Stimulated activated CD4-positive, alpha-beta T cell treated with anti-CD3 and anti-CD28 coated beads, Interleukin-15, amount 100 ng/mL, for 24 hours (primary cell): ENCODE measurements around the gene LASP1.

Source experiments
- DNase-seq: peaks from one replicate; pipeline ENCODE4 v3.0.0-alpha.2; 2020

Gene LASP1

GRCh38 chr17:38889745-38890409 lies 20.0 kb downstream of the LASP1 start:
- DNase-seq = no peak

- DNase-seq = no peak
Observed at GRCh38 chr17:38890410-38890746, 20.5 kb downstream of the LASP1 start.

DNA sequence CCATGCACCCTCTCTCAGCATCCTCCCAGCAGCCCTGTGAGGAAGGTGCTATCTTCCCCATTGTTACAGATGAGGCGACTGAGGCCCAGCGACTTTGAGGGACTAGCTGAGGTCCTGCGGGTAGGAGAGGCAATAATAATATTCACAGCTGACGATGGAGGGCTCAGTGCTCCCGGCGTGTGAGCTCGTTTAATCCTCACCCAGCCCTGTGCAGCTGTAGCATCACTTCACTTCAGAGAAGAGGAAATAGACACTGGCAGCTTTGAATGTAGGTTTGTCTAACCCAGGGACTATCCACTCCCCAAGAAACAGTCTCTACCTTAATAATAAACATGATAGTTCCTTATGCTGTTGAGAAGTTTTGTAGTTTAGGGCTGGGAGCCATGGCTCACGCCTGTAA lies 21.6 kb downstream of the LASP1 start:
- DNase-seq = no peak

DNA sequence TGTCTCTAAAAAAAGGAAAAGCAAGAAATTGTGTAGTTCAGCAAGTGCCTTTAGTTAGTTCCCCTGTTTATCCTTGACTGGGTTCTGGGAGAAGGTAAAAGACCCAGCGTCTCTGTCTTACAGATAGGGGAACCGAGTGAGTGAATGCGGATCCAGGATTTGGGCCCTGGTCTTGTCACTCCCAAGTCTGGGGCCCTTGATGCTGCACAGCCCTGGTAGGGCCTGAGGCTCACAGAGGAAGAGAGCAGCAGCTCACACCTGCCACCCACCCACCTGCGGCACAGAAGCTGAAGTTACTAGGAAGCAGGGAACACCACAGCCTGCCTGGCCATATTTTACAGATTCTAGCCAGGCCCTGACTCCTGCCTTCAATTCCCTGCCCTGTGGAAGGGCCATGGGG lies 22.2 kb downstream of the LASP1 start:
- DNase-seq = no peak

DNA sequence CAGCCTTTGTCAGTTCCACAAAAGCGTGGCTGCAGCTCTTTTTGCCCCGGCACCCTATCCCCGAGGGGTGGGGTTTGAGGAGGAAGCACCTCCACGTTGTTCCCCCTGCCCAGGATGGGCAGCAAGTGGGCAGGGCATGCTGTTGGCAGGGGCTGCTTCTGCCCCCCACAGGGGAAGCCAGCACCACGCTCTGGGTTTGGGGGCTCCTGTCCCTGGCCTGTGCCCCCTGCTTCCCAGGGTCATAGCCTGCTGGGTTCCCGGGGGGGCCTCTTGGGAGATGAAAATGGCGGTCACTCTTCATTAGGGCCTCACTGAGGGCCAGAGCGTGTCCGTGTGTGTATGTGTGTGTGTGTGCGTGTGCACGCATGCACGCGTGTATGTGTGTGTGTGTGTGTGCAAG lies 22.8 kb downstream of the LASP1 start:
- no peak for DNase-seq

DNA sequence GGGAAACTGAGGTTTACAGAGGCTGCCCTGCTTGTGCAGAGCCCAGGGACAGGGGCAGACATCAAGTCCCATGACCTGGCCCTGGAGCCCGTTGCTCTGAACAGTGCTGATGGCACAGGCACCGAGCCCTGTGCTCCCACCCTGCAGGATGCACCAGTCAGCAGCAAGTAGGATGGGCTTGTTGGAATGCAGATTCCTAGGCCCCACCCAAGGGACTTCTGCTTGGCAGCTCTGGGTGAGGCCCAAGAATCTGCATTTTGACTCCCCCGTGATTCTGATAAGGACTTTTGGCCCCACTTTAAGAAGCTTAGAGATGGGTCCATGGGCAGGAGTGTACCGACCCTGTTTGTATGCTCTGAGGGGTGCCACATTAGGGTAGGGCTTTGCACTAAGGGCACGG lies 23.3 kb downstream of the LASP1 start:
- DNase-seq = no peak

DNA sequence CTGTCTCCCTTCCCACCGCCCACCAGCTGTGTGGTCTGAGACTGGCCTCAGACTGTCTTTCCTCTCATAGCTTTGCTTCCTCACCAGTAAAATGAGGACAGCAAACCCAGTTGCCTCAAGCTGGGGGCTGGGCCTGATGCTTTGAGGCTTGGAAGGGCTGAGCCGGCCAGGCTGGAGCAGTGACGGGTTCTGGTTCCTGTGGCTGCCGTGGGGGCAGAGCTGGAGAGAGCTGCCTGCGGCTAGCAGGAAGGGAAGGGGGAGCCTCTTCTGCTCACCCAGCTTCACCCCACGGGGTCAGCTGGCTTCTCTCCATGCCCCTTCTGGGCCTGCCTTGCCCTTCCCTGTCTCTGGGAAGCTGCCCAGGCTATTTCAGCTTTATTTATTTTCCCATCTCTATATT lies 23.7 kb downstream of the LASP1 start:
- peak; percentile 56 for DNase-seq

DNA sequence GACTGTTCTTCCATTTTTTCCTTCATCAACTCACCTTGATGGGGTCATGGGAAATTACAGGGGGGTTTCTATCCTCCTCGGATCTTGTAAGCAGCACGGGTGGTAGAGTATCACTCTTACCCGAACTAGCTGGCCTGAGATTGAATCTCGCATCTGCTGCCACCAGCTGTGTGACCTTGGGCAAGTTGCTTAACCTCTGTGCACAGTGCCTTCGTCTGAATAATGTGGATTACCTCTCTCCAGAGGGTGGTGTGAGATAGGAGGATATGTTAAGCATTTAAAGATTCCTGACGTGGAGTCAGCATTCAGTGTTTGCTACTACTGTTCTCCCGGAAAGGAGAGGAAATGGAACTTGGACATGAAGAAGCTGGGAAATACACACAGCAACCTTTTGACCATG lies 24.4 kb downstream of the LASP1 start:
- DNase-seq = no peak

GRCh38 chr17:38896346-38896954 lies 26.6 kb downstream of the LASP1 start:
- no peak for DNase-seq

DNA sequence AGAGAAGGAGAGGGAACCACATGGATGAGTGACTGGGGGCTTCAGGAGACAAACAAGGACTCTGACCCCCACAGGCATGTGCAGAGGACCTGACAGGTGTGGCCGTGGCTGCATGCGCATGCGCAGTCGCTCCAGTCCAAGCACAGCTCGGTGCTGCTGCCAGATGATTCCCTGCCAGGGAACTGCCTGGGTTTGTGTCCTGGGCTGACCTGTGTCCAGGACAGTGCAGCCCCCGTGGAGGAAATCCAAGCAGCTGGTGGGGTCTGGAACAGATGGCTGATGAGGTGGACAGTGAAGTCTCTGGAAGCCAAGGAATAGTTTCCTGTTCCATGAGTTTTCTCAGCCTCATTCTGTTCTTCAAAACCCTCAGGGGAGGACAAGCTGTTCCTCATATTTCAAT lies 27.3 kb downstream of the LASP1 start:
- no peak for DNase-seq

DNA sequence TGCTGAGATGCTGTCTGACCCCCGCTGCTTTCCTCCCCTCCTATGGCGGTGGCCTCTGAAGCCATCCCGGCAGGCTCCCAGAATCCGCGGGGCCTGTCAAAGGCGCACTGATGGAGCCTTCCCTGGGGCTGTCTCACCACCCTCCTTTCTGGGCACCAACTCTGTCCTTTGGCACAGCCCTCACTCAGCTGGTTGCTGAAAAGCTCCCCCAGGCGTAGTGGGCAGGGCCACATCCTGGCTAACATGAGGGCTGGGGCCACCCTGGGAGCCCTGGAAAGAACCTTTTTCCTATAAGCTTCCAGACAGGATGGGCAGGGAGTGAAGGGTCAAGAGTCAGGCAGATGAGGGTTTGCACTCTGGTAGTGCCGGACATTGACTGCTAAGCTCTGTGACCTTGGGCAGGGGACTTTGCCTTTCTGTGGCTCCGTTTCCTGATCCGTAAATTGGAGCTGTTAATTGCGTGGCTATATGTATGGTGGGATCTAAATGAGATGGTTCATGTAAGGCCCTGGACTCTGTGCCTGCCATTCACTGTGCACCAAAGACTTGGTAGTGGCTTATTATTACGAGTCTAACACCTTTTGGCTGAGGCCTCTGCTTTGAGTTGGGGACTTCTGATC lies 27.9 kb downstream of the LASP1 start:
- DNase-seq = no peak

DNA sequence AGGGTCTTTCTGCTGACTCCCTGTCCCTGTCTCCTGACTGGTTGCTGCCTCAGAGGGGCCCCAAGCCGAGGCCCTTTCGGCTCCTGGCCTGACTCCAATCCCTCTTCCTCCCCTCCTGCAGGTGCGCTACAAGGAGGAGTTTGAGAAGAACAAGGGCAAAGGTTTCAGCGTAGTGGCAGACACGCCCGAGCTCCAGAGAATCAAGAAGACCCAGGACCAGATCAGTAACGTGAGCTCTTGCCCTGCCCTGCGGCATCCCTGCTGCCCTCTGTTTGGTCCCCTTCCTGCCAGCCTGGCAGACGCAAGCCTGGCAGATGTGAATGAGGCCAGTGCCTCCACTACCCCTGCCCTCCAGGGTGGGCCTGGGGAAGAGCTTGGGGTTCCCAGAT lies 28.4 kb downstream of the LASP1 start:
- DNase-seq = peak; percentile 45

- peak; percentile 93 for DNase-seq
Observed at GRCh38 chr17:38898812-38899348, 29.0 kb downstream of the LASP1 start.

DNA sequence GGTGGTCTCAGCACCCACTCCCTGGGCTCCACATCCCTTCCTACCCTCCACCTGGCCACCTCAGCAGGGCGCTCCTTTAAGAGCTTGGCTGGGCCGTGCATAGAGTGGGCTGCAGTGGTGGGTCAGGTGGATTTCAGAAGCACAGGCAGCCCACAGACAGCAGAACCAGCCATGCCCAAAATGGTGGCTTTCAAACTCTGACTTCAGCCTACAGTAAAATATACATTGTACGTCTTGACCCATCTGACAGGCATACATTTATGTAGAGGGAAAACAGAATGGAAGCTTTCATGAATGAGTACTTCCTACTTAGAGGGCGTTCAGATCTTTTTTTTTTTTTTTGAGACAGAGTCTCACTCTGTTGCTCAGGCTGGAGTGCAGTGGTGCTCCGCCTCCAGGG lies 29.6 kb downstream of the LASP1 start:
- no peak for DNase-seq

GRCh38 chr17:38900978-38901656 lies 31.3 kb downstream of the LASP1 start:
- DNase-seq = no peak

DNA sequence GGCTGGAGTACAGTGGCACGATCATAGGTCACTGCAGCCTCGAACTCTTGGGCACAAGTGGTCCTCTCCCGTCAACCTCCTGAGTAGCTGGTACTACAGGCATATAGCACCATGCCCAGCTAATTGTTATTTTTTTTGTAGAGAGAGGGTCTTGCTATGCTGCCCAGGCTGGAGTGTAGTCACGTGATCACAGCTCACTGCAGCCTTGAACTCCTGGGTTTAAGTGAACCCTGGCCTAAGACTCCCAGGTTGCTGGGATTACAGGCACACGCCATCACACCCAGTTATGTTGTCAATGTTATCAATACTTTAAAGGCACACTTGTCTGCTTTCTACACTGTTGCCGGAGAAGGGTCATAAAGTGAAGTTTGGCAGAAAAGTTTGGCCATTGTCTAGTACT lies 33.5 kb downstream of the LASP1 start:
- DNase-seq = no peak

DNA sequence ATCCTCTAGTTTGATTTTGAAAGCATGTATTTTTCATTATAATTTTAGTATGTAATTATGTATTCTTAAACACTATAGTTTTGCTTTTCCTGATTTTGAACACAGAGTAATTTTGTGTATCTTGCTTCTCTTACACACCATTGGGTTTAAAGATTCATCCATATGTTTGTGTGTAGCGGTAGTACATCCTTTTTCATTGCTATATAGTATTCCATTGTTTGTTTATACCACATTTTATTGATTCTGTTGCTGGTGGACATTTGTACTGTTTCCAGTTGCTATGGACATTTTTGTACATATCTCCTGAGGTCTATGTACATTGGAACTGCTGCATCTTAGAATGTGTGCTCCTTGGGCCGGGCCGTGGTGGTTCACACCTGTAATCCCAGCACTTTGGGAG lies 35.0 kb downstream of the LASP1 start:
- no peak for DNase-seq

- no peak for DNase-seq
Observed at GRCh38 chr17:38905375-38905774, 35.5 kb downstream of the LASP1 start.

DNA sequence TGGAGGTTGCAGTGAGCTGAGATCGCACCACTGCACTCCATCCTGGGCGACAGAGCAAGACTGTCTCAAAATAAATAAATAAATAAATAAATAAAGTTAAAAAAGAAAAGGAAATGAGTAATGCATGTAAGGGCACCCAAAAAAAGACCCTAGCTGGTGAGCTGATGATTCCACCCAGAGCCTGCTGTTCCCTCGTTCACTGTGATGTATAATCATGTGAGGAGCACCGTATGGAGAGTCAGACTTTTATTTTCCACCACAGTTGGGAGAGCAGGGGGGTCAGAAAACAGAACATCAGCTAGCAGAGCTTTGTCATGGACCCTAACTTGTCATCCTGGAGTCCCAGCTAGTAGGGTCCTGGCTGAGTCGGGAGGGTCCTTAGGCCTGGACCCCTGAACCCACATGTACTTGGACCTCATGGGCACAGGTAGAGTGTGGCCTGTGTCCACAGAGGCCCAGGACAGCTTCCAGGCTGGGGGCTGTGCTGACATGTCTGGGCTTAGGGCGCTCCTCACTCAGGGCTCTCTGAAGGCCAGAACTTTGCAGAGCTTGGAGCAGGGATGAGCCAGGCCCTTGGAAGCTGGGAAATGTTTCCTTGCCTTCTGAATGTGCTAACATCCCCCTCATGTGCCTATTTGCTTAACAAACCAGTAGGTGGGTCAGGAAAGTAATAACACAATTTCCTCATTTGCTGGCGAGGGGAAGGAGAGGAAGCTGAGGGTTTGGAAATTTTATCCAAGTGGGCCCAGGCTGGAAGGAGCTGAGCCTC lies 36.8 kb downstream of the LASP1 start:
- DNase-seq = no peak

DNA sequence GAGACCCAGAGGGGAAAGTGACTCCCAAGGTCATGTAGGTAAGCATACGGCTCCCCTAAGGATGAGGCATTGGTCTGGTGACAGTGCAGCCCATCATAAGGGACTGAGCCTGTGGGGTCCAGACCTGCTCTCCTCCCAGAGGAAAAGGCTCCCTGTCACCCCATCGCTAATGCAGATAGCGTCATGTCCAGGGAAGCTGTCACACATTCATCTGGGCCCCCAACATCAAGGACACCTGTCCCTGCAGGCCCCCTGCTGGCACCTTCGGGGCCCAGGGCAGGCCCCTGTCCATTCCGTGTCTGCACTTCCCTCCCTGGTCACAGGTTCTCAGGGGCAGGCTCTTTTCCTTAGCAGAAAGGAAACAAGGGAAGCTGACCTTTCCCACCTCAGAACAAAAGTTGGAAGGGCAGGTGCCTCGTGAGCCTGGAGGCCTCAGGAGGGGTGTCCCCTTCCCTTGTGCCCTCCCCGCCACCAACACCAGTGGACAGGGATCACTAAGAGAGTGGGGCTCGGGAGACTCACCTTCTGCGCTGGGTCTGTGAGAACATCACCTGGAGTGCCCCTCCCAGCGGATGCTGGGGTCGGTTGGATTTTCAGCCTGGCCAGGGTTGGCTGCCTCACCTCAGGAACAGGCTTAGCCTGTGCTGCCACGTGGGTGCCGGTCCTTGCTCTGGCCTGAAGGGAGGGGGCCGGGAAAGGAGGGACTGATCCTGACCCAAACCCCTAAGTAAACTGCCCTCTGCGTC lies 38.2 kb downstream of the LASP1 start:
- DNase-seq = no peak

GRCh38 chr17:38908676-38909181 lies 38.9 kb downstream of the LASP1 start:
- DNase-seq = no peak

DNA sequence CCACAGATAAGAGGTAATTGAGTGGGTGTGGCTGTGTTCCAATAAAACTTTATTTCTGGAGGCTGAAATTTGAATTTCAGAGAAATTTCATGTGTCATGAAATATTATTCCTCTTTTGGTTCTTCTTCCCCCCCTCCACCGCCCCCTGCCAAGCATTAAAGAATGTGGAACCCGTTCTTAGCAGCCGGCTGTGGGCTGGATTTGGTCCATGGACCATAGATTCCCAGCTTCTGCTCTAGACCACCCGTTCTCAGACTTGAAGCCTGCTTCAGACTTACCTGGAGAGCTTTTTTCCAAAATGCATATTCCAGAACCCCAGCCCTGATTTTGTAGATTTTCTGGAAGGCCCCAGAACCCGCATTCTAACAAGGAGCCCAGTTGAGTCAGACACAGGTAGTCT lies 40.5 kb downstream of the LASP1 start:
- no peak for DNase-seq
